Femur (tissue), 1 donor: ENCODE measurements around the gene ALOX12B.
"Not testable (repeated sequence)": the region's sequence is repeated elsewhere in the genome, so short reads cannot be mapped to it uniquely, and the experiment has no call there.

Source experiments
- DNase-seq: peaks from one replicate; pipeline ENCODE4 v3.0.0-alpha.2; 2017

The ALOX12B gene

DNA sequence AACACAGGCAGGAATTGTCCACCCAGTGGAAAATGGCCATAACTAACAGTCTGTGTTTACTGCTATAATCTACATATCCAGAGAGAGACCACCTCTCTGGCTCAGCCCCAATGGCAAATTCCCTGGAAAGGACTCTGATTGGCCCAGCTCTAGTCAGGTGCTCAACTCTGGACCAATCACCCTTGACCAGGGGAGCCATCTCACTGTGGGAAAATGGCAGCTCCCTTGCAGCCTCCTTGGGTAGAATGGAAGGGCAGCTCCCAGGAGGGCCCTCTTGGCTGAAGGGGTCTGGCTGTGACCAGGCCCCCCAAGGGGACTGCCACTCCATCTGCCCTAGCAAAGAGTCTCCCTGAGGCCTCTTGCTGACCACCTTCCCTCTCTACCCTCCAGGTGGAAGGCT is 45.5 kb downstream of the ALOX12B start:
- no peak for DNase-seq

DNA sequence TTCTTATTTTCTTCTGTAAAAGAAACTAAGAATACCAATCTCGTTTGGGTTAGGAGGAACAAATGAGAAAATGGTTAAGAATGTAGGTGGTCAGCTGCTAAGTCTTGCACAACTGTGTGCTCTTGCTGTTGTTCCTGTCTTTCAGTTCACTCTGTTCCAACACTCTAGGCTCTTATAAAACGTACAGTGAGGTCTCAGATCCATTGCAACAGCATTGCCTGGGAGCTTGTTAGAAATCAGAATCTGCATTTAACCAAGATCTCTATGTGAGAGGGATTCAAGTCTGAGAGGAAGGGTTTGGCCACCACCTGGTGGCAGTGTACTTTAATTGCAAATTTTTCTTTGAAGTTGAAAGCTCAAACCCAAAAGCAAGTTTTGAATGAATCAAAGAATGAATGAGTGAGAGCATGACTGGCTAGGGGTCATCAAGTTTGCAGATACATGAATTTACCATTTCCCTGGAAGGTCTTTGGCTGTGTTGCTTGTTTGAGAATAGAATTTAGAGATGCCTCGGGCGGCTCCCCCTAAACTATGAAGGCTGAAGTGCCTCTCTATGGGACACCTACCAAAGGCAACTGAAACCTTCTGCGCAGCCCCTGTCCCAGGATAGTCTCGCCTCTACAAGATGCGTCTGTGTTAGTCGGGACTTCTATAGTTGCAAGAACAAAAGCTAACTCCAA is 46.1 kb downstream of the ALOX12B start:
- DNase-seq = no peak

- DNase-seq = no peak
These were observed 47.8 kb downstream of the ALOX12B start for GRCh38 chr17:8039611-8040168.

DNA sequence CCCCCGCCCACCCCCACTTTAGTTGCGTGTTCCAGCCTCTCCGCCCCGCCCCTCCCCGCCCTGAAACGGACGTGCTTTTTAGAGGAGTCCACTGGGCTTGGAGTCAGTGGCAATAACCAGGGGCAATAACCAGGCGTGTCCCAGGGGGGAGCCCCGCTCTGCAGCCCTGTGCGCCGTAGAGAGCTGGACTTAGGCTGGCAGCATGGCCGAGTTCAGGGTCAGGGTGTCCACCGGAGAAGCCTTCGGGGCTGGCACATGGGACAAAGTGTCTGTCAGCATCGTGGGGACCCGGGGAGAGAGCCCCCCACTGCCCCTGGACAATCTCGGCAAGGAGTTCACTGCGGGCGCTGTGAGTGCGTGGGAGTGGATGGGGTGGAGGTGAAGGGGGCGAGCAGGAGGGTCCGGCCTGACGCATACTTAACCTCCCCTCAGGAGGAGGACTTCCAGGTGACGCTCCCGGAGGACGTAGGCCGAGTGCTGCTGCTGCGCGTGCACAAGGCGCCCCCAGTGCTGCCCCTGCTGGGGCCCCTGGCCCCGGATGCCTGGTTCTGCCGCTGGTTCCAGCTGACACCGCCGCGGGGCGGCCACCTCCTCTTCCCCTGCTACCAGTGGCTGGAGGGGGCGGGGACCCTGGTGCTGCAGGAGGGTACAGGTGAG is 48.4 kb downstream of the ALOX12B start, which contains the start of gene ALOX15B:
ALOX15B (plus strand) TSS at position 106 of the 657 bp plus-strand sequence; CDS start at position 203, 97 bp downstream.
- DNase-seq = no peak

- DNase-seq = no peak
These were observed 55.1 kb downstream of the ALOX12B start for GRCh38 chr17:8032442-8032841.

- DNase-seq = no peak
These were observed 55.6 kb downstream of the ALOX12B start for GRCh38 chr17:8031950-8032349.

- no peak for DNase-seq
These were observed 56.3 kb downstream of the ALOX12B start for GRCh38 chr17:8031261-8031661.

- no peak for DNase-seq
These were observed 58.4 kb downstream of the ALOX12B start for GRCh38 chr17:8029121-8029520.

DNA sequence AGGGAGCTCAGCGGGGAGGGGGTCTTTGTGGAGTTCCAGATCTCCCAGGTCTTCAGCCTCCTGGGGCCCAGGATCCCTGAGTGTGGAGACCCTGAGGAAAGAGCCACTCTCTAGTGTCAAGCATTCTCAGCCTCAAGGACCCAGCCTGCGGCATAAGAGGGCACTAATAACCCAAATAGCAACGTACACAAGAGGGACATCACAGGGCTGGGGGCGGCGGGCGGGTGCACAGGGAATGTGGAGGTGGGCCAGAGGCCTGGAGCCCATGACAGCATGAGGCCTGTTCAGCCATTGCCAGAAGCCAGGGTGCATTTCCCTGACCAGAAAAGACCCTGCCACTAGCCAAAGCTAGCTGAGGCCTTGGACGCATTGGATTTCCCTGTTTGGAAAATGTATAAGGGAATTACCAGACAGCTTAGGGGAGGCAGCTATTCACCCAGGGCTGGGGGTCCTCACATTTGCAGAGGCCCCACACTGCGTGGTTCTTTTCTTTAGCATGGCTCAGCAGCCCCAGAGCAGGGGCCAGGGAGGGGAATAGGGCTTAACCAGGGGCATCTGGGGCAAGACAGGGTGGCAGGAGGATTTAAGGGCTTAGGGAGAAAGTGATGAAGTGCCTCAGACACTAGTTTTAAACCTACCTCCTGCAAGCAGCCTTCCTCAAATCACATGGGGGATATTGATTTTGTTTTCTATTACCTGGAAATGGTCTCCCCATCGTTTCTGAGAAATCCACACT is 62.2 kb downstream of the ALOX12B start:
- no peak for DNase-seq

DNA sequence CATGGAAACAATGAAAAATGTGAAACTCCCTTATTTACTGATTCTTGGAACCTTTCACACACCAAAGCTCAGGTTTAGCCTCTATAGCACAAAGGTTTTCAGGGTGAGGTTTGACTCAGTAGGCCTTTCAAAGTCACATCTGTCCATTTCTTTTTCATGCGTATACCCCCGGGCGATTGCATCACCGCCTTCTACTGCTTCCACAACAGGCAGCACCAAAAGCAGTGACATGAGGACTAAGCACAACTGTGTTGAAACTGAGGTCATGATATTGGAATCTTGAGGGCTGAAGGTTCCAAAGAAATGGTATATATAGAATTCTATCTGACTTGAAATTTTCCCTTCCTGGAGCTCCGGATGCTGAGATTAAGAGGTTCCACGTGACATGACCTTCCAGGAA is 63.4 kb downstream of the ALOX12B start:
- DNase-seq = not testable (repeated sequence)
